Activated T-cell treated with anti-CD3 and anti-CD28 coated beads for 24 hours (primary cell): ENCODE results near the gene SACM1L.

Experiments
- DNase-seq: peaks from one replicate; pipeline ENCODE4 v3.0.0-alpha.2; 2020; ENCODE audit warnings: low read depth

The SACM1L gene

DNA sequence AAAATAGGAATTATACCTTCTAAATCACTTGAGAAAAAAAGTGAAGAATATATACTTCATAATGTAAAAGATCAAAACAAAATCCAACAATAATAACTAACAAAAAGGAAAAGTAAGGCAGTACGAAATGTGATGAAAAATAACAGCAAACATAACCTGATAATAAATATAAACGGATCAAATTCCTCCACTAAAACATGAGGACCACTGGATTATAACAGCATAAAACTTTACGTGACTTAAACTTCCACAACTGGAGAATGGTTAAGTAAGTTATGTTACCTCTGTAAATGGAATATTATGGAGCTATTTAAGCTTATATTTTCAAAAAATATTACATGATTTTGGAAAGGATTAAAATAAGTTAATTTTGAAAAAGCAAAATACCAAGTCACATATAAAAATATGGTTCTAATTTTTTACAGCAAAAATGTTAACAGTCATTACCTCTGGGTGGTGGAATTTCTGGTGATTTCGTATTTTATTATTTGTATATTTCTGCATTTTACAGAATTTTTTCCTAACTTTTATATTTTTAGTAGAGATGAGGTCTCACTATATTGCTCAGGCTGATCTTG lies 100.1 kb downstream of the SACM1L start:
- DNase-seq, result no peak

DNA sequence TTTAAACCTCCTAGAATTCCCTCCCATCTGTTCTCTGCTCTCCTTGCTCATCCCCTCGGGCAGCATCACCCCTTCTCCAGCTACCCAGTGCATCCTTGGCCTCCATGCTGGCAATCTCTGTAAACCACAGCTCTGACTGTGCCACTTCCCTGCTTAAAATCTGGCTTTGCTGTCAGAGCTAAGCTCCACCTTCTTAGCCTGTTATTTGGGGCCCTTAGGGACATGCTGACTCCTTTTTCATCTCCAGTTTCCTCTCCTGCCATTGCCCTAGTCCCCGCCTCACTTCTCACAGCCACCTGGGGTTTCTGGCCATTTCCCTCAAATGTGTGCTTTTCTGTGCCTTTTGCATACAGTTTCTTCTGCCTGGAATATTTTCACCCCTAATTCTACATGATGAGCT lies 101.4 kb downstream of the SACM1L start:
- no peak for DNase-seq

DNA sequence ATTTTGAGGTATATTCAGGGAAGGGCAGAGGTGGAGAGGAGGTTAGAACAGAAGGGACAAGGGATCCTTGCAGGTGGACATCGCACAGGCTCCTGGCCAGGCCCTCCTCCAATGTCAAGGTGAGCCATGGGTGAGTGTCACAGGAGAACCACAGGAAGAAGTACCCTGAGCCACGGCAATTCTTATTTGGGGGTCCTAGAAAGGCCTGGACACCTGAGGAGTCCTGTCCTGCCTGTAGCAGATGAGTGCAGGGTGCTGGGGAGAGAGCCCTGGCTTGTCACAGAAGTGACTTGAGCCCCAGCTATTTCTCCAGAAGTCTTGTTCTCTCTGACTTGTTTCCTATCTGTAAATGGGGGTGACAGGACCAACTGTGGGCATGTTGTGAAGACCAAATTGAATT lies 102.8 kb downstream of the SACM1L start:
- no peak for DNase-seq

DNA sequence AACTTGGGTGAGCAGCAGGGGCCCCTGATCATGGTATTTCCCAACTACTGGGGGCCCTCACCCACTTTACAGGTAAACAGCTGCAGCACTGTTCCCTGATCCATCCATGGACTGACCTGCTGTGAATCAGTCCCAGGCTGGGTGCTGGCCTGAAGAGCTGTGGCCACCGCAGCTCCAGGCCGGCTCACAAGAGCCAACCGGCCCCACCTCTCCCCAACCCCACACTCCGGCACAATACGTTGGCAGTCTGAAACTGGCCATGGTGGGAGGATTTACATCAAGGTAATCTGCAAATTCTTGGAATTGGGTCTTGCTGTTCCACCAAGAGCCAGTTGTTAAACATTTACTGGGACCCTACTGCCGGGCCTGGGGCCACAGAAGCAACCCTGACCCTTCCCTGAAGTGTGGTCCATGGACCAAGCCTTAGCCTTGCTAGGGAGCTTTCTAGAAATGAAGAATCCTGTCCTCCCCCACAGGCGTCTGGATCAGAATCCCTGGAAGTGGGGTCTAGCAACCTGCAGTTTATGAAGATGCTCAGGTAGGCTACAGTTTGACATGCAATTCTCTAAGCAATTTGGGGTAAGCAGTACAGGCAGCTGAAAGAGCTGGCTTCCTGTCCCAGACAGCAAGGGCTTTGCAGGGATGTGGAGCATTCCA lies 103.4 kb downstream of the SACM1L start:
- no peak for DNase-seq

DNA sequence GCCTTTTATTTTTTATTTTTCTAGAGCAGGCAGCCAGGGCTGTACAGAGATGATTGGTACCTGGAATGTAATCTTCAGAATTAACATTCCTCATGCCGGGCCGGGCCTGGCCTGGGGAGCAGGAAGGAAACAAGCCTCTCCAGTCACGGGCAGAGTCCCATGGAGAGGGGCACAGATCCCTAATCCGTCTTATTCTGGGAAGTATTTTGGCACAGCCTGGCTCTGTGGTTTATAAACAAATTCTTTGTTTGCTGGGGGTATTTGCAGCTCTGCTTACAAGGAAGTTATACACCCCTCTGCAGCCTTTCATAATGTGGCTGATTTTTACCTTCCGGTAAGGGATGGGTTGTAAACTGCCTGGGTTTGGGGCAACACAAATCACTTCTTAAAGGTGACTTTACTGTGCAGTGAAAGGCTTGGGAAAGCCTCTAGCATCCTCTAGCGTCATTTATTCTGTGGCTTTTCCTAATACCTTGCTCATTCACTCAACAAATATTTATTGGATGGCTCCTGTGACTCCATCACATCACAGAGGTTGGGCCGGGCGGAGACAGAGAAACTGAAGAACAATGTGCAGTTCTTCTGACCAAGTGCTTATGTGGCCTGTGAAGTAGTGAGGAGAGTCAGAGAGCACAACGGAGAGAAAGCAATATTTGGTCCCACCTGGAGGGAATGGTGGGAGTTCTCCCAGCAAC lies 104.4 kb downstream of the SACM1L start:
- DNase-seq, result no peak

DNA sequence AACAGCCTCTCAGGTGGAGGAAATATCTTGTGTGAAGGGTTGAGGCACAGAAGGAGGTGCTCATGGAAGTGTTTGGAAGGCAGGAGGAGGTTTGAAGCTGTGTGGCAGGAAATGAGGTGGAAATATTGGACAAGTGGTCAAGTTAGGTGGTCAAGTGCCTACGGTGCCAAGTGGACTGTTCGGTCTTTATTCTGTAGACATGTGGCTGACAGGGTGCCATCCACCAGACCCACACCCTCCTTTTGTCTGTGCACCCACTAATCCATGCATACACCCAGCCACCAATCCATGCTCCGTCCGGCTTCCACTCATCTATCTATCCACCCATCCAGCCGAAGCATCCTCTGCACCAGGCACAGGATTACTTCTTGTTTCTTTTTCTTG lies 105.0 kb downstream of the SACM1L start:
- DNase-seq, result no peak

DNA sequence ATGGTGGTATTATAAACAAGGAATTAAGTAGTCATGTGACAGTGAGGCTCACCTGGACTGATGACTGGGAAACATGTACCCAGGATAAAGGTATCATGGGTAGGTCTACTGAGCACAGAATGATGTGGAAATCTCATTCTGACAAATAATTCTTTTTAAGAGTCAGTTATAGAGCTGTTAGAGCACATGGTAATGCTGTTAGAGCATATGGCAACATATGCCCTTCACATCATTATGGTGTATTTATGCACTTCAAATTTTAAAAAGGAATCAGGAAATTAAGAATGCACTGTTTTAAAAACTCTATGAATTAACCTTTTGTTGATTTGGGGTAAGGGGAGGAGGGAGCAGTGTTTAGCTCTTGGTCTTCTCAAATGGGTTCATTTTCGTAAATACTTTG lies 105.5 kb downstream of the SACM1L start:
- no peak for DNase-seq
